ENCODE results near the gene CCDC9. TPM values are rescaled to one million over a fixed set of nuclear protein-coding genes. Genes with fewer than 3 reads are reported as not detected.

Gene CCDC9
- total and polyA plus RNA-seq, 2 of the 13 experiments (the other 11 are each of a cell fraction or from before 2014, with no cell fraction given) = 2.9 to 6.3 TPM

- TF ChIP-seq TERF1 (CRISPR knock-in tag; IDR thresholded peaks at IDR 0.05) (no peak), RORA (CRISPR knock-in tag; IDR thresholded peaks at IDR 0.05) (no peak), MLX (CRISPR knock-in tag; IDR thresholded peaks at IDR 0.05) (peak; percentile 43; the same call in 1 of the 2 replicates), ZNF550 (CRISPR knock-in tag; IDR thresholded peaks at IDR 0.05; ENCODE audit: borderline replicate concordance) (0 out of 2 replicates have a peak, but pooled peaks have one; percentile 46), ZNF687 (CRISPR knock-in tag; IDR thresholded peaks at IDR 0.05) (peak; percentile 99), ZBTB14 (CRISPR knock-in tag; IDR thresholded peaks at IDR 0.05) (no peak)
Measured at GRCh38 chr19:47243776-47244547, 12.4 kb upstream of the CCDC9 start (continued).
